Measurements from ENCODE around the gene RND3.

GRCh38 chr2:150432312-150432625 is 55.2 kb downstream of the RND3 start:
- TF ChIP-seq POLR2A (IDR thresholded peaks at IDR 0.05) (no peak), CTCF (IDR thresholded peaks at IDR 0.05) (no peak)
